ENCODE results near the gene HNRNPDL.
"Not testable (repeated sequence)": the region's sequence is repeated elsewhere in the genome, so short reads cannot be mapped to it uniquely, and the experiment has no call there.

HNRNPDL gene

DNA sequence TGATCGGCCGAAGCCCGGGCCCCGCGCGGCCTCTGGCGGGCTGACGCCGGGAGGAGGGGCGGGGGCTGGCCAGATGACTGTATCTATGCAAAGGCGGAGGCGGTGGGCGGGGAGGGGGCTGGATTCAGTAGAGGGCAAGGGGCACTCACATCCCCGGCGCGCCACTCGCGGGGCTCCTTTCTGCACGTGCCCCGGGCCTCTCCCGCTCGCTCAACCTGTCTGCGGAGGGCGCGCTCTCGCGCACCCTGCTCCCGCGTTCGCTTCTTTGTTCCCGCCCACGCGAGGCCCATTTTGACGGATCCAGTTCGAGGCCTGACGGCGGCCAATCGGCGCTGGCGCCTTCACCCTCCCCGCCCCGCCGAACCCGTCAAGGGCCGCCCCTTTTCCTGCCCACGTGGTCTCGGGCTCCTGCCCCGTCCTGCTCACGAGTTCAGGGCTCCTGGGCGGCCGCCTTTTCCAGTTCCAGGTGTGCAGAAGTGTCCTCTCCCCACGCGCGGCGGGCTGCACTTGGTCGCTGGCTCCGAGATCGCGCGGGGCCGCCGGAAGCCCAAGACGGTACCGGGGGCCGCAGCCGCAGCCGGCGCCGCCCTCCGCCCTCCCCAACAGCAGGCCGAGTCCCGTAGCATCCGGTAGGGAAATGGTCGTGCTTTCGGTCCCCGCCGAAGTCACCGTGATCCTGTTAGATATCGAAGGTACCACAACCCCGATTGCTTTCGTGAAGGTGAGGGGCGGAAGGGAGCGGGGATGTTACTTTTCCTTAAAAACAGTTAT, at the start of gene HNRNPDL, which contains the start of gene ENOPH1:
Gene HNRNPDL, minus strand, starts transcription at position 270 of the 771 bp plus-strand sequence. CDS start 772 bp downstream, outside the sequence.
Gene ENOPH1, plus strand, starts transcription at position 398 of the 771 bp plus-strand sequence. Its CDS starts 240 bp downstream, at position 638.
- peak; percentile 95 for DNase-seq (ENCODE audit: low read depth)

DNA sequence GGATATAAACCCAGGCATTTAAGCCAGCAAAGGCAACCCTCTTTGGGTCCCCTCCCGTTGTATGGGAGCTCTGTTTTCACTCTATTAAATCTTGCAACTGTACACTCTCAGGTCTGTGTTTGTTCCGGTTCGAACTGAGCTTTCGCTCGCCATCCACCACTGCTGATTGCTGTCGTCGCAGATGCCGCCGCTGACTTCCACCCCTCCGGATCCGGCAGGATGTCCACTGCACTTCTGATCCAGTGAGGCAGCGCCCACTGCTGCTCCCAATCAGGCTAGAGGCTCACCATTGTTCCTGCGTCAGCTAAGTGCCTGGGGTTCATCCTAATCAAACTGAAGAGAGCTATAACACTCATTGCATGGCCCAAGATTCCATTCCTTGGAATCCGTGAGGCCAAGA, 49.3 kb upstream of the HNRNPDL start:
- DNase-seq (ENCODE audit: low read depth): no peak

DNA sequence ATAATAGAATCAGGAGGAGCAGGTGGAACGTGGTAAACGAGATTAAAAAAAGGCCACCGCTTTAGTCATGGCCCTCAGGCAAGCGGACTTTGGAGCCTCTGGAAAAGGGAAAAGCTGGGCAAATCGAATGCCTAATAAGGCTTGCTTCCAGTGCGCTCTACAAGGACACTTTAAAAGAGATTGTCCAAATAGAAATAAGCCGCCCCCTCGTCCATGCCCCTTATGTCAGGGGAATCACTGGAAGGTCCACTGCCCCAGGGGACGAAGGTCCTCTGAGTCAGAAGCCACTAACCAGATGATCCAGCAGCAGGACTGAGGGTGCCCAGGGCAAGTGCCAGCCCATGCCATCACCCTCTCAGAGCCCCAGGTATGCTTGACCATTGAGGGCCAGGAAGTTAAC, 47.2 kb upstream of the HNRNPDL start:
- DNase-seq (ENCODE audit: low read depth): not testable (repeated sequence)

DNA sequence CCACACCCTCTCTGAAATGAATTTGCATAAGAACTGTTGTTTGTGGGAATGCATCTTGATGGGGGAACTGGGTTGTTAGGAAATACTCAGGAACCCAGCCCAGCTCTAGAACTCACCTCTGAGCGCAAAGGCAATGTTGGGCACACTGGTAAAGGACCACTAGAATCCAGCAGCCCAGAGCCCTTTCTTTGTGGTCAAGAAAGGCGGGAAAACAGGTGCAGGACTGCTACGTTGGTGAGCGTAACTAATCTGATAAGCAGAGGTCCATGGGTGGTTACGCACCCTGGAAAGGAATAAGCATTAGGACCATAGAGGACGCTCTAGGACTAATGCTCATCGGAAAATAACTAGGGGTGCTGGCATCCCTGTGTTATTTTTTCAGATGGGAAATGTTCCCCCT, 45.7 kb upstream of the HNRNPDL start:
- DNase-seq (ENCODE audit: low read depth): not testable (repeated sequence)

DNA sequence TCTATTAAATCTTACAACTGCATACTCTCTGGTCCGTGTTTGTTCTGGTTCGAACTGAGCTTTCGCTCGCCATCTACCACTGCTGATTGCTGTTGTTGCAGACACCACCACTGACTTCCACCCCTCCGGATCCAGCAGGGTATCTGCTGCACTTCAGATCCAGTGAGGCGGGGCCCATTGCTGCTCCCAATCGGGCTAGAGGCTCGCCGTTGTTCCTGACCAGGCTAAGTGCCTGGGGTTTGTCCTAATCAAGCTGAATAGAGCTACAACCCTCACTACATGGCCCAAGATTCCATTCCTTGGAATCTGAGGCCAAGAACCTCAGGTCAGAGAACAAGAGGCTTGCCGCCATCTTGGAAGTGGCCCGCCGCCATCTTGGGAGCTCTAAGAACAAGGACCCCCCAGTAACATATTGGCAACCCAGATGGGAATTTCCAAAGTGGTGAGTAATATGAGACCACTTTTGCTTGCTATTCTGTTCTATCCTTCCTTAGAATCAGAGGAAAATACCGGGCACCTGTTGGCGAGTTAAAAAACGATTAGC, 43.4 kb upstream of the HNRNPDL start:
- DNase-seq (ENCODE audit: low read depth): no peak

DNA sequence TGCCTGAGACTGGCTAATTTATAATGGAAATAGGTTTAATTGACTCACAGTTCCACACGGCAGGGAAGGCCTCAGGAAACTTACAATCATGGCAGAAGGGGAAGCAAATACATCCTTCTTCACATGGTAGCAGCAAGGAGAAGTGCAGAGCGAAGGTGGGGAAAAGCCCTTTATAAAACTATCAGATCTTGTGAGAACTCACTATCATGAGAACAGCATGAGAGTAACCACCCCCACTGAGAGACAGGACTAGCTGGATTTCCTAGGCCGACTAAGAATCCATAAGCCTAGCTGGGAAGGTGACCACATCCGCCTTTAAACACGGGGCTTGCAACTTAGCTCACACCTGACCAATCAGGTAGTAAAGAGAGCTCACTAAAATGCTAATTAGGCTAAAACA, 42.8 kb upstream of the HNRNPDL start:
- not testable (repeated sequence) for DNase-seq (ENCODE audit: low read depth)

DNA sequence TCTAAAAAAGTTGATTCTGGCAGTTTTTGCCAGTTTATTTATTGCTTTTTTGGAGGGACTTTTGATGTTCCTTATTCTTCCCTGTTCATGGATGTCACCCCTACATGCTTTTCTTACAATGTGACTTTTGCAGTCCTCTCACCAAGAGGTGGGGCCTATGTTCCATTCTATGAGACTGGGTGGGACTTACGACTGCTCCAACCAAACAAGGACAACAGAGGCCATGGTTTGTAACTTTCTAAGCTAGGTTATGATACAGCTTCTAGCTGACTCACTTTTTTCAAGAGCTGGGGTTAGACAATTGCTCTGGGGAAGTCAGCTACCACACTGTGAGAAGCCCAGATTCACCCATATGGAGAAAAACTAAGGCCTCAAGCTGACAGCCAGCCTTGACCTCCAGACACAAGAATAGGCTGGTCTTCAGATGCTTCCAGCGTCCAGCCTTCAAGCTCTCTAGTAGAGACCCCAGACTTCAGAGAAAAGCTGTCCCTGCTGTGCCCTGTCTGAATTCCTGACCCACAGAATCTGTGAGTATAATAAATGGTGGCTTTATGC, 39.6 kb upstream of the HNRNPDL start:
- no peak for DNase-seq (ENCODE audit: low read depth)

DNA sequence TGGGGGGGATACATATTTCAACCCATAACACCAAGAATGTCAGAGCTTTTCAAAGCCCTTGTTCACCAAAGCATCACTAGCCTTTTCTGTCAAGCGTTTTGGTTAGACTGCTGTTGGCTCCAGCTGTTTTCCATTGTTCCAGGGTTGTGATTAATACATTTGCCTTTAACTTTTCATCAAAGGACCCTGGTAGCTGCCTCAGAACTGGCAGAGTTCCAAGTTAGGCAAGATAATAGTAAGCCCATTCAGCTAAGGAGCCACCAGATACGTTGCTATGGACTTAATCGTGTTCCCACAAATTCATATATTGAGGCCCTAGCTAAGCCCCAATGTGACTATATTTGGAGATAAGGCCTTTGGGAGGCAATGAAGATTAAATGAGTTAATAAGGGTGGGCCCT, 37.2 kb upstream of the HNRNPDL start:
- no peak for DNase-seq (ENCODE audit: low read depth)

DNA sequence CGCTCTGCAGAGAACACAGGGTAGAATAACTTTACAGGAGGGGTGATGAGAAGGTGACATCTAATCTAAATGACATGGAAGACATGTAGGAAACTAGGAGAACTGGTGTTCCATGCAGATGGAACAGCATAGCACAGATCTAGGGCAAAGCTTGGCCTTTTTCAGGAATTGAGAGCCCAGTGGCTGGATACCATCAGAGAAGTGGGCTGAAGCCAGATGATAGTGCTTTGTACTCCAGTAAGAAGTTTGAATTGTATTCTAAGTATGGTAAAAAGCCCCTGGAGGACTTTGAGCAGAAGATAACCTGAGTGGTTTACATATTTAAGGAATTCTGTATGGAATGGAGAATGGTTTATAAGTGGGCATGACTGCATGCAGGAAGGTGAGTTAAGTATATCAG, 33.0 kb upstream of the HNRNPDL start:
- DNase-seq (ENCODE audit: low read depth): no peak

DNA sequence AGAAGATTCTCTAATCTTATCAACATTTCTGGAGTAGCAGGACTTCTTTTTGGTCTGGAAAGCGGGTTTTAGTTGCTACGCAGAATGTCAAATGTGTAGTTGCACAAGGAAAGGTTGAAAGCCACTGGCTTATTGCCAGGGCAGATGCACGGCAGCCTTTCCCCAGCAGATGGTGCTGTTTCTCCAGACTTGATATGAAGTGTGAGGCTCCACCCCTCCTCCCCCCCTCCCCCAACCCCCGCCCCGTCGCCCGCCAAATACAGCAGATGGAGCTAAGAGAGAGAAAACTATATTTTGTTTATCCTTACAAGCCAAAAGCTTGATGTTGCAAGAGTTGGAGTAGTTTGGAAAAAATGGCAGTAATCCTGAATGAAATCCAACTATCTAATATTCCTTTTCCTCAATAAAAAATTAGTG, 32.2 kb upstream of the HNRNPDL start:
- DNase-seq (ENCODE audit: low read depth): peak; percentile 80

DNA sequence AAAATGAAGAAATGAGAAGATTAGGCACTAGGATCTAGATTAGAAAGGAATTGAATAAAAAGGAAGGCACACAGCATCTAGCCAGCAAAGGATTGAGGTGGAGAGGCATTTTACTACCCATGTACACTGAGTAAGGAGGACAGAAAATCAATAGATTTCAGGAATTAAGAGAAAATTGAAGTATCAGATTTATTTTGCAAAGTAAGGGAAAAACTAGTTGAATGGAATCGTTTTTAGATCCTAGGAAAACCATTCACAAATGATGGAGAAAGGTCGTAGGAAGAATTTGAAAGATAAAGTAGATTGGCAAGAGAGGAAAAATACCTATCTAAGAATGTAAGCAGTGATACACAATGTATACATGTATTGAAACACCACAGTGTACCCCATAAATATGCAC, 31.4 kb upstream of the HNRNPDL start:
- DNase-seq (ENCODE audit: low read depth): no peak

DNA sequence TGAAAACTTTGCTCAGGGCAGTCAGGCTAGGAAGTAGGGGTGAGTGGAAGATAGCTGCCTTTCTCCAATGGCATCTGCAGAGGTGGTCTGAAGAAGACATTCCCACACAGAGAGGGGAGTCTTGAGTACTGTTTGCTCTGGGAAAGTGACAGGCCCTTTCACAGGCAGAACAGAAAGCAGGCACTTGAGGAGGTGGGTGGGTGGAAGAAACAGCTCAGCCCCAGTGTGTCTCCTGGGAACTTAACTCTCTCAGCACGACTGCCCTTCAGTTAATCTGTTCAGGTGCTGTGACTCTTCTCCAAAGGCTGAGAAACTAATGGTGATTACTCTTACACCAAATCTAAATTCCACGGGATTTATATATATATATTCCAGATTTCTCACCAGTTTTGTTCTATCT, 28.5 kb upstream of the HNRNPDL start:
- no peak for DNase-seq (ENCODE audit: low read depth)

DNA sequence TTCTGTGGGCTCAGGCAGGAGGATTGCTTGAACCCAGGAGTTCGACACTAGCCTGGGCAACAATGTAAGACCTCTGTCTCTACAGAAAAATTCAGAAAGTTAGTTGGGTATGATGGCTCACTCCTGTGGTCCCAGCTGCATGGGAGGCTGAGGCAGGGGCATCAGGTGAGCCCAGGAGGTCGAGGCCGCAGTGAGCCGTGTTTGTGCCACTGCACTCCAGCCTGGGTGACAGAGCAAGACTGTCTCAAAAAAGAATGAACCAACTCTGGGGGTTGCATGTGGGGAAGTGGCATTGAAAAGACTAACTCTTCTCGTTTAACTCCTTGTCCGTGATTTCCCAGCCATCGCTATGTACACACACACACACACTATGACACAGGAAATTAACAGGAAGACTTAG, 27.0 kb upstream of the HNRNPDL start:
- DNase-seq (ENCODE audit: low read depth): no peak

DNA sequence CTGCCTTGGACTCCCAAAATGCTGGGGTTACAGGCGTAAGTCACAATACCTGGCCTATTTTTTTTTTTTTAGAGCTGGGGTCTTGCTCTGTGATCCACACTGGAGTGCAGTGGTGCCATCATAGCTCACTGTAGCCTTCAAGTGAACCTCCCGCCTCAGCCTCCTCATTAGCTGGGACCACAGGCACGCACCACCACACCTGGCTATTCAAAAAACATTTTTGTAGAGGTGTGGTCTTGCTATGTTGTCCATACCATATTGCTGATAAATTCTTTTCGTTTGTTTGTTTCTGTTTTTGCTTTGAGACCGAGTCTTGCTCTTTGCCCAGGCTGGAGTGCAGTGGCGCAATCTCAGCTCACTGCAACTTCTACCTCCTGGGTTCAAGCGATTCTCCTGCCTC, 21.8 kb upstream of the HNRNPDL start:
- DNase-seq (ENCODE audit: low read depth): no peak

DNA sequence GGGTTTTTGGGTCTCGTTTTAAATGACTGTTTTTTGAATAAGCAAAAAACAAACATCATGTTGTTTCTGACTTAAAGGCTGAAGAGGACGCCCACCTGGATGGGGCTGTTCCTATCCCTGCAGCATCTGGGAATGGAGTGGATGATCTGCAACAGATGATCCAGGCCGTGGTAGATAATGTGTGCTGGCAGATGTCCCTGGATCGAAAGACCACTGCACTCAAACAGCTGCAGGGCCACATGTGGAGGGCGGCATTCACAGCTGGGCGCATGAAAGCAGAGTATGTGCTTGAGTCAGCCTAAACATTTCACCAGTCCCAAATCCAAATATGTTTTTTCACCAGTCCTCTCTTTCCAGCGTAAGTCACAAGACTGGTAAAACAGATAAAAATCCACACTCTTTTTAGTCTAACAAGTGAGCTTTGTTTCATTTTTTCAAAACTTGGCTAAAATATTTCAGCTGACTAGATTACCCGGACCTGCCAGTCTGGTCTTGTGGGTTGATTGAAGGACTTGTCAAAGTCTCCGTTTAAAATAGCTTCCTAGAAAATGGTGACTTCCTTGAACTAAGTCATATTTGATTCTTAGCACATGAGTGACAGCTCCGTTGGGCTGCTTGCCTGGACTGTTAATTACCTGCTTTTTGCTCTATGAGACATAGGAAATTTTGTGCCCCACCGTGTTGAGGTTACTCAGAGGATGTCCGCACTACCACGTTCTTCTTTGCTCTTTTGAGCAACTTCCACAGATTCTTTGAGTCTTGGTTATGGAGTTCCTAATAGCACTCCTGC, 20.9 kb upstream of the HNRNPDL start:
- no peak for DNase-seq (ENCODE audit: low read depth)

DNA sequence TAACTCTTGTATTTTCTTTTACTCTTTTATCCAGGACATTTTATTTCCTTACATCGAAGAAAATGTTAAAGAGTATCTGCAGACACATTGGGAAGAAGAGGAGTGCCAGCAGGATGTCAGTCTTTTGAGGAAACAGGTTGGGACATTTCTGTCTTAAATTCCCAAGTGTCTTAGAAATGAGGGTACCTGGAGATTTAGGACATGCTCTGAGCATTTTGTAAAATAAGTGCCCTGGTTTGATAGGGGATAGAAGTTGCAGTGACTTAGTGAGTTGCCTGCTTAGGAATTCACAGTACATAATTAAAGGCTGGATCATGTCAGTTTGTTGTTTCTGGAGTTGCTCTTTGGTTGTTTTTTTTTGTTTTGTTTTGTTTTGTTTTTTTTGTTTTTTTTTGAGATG, 17.6 kb upstream of the HNRNPDL start:
- DNase-seq (ENCODE audit: low read depth): no peak

DNA sequence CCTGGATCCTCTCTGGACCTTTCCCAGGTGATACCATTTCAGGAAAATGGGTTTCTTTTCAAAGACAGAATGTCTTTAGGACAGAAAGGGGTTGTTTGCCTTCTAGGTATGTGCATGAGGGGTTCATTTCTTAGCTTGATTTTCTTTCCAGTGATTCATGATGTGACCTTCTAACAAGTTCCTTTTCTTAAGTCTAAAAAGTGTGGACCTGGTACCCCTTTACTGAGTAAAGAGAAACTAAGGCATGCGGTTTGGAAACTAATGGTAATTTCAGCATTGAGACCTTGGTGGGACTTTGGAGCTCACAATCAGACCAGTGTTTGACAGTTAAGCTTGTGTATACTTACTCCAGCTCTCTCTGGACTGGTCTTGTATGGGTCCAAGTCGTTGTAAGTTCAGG, 8.8 kb upstream of the HNRNPDL start:
- DNase-seq (ENCODE audit: low read depth): no peak

DNA sequence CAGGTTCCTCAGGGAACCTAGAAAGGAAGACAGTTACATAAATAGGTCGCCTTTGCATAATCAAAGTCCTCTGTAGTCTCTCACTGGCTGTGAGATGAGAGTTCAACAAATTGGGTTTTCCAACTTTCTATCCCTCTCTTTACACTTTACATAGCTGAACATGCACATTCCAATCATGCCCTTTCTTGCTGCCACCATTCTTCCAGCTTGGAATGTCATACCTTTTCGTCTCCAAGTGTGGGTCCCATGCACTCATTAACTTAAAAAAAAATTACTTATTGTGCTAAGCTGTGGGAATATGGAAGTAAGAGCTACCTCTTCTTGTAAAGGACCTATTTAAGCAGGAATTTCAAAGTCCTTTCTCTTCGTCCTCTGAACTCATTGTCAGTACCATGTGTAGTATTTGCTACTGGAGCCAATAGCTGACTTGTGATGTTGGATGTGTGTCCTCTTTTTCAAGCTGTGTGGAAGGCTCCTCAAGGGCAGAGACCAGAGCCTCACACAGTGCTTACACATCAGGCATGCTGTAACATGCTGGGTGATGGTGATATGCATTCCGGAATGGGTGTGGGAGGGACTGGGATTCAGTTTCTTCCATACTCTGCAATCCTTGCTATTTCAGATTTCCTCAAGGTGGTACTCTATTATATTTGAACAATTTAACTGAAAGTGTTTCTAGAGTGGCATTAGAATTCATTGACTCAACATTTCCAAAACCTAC, 7.2 kb upstream of the HNRNPDL start:
- DNase-seq (ENCODE audit: low read depth): no peak

DNA sequence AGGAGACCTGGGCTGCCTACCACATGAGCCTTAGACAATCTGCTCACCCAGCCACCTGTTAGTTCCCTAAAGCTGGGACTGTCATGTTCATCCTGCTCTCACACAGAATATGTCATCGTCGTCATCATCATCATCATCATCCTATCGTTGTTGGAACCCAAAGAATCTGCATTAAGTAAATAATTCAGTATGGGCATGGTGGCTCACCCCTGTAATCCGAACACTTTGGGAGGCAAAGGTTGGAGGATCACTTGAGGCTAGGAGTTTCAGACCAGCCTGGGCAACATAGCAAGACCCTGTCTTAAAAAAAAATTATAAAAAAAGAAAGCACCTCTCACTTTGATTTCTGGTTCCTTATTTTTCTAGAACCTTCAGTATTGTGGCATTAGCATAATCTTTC, 6.5 kb upstream of the HNRNPDL start:
- DNase-seq (ENCODE audit: low read depth): no peak

DNA sequence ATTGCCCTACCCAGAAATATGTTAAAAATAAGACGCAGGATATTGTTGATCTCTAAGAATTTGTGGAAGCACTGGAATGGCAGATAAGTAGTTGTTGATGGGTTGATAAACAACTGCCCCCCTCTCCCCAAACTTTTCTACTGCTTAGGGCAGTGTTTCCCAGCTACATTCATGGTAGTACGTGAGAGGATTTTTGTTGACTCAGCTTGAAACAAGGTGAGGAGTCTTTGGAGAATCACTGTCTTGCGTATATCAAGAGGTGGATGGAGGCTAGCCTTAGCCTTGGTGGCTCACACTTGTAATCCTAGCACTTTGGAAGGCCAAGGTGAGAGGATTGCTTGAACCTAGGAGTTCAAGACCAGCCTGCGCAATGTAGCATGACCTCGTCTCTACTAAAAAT, 5.9 kb upstream of the HNRNPDL start:
- DNase-seq (ENCODE audit: low read depth): no peak

DNA sequence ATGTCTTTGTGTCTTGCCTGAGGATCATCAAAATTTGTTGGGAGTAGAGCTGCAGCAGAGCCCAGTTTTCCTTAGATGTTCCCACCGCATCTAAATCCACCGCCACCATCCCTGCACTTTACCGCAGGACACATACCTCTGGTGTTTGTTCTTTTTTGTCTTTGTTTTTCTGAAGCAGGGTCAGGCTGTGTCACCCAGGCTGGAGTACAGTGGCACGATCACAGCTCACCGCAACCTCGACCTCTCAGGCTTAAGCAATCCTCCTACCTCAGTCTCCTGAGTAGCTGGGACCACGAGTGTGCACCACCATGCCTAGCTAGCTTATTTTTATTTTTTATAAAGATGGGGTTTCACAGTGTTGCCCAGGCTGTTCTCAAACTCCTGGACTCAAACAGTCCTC, 4.7 kb upstream of the HNRNPDL start:
- DNase-seq (ENCODE audit: low read depth): no peak

DNA sequence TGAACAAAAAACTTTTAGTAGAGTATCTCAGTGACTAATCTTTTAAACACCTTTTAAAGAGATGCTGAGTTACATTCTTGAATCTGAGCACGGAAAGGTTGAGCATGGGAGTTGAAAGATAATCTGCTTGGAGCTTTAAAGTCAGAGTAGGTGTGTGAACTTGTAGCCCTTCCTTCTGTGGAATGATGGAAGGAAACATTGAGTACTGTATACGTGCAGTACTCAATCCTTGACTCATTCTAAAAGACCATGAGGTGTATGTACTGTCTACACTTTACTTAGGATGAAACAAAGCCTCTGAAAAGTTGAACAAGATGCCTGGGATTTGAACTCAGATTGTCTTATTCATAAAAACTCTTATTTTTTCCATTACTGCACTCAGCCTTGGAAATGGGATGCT, 3.5 kb upstream of the HNRNPDL start:
- DNase-seq (ENCODE audit: low read depth): no peak
